ENCODE results near the gene CYP3A4.
"Not testable (repeated sequence)": the region's sequence is repeated elsewhere in the genome, so short reads cannot be mapped to it uniquely, and the experiment has no call there.

CYP3A4 gene

GRCh38 chr7:99766484-99767099, 17.4 kb downstream of the CYP3A4 start:
- DNase-seq (ENCODE audit: extremely low spot score, insufficient read length, low read depth) (no peak), FAIRE-seq (peak; percentile 9)

GRCh38 chr7:99764478-99764877, 19.5 kb downstream of the CYP3A4 start:
- FAIRE-seq (no peak), DNase-seq (ENCODE audit: extremely low spot score, insufficient read length, low read depth) (no peak)

GRCh38 chr7:99762680-99763327, 21.2 kb downstream of the CYP3A4 start:
- FAIRE-seq = no peak

DNA sequence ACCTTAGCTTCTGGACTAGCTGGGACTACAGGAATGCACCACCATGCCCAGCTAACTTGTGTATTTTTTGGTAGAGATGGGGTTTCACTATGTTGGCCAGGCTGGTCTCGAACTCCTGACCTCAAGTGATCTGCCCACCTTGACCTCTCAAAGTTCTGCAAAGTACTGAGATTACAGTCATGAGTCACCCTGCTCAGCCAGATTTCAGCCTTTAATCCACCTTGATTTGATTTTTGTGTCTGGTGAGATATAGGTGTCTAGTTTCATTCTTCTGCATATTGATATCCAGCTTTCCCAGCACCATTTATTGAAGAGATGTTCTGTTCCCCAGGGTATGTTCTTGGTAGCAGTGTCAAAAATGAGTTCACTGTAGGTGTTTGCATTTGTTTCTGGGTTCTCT, 28.9 kb downstream of the CYP3A4 start:
- no peak for DNase-seq (ENCODE audit: extremely low spot score, insufficient read length, low read depth)
- no peak for FAIRE-seq

More at GRCh38 chr7:99762680-99763327, 21.2 kb downstream of the CYP3A4 start:
- DNase-seq (ENCODE audit: extremely low spot score, insufficient read length, low read depth) = no peak

- DNase-seq (ENCODE audit: extremely low spot score, insufficient read length, low read depth) (no peak), FAIRE-seq (no peak)
These were observed 31.6 kb downstream of the CYP3A4 start for GRCh38 chr7:99752356-99752755.

- FAIRE-seq; DNase-seq (ENCODE audit: extremely low spot score, insufficient read length, low read depth): not testable (repeated sequence)
These were observed 32.5 kb downstream of the CYP3A4 start for GRCh38 chr7:99751322-99752052.

GRCh38 chr7:99748846-99749579, 35.0 kb downstream of the CYP3A4 start:
- no peak for FAIRE-seq
- no peak for DNase-seq (ENCODE audit: extremely low spot score, insufficient read length, low read depth)

DNA sequence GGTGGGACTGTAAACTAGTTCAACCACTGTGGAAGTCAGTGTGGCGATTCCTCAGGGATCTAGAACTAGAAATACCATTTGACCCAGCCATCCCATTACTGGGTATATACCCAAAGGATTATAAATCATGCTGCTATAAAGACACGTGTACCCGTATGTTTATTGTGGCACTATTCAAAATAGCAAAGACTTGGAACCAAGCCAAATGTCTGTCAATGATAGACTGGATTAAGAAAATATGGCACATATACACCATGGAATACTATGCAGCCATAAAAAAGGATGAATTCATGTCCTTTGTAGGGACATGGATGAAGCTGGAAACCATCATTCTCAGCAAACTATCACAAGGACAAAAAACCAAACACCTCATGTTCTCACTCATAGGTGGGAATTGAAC, 37.1 kb downstream of the CYP3A4 start:
- DNase-seq (ENCODE audit: extremely low spot score, insufficient read length, low read depth); FAIRE-seq: not testable (repeated sequence)

DNA sequence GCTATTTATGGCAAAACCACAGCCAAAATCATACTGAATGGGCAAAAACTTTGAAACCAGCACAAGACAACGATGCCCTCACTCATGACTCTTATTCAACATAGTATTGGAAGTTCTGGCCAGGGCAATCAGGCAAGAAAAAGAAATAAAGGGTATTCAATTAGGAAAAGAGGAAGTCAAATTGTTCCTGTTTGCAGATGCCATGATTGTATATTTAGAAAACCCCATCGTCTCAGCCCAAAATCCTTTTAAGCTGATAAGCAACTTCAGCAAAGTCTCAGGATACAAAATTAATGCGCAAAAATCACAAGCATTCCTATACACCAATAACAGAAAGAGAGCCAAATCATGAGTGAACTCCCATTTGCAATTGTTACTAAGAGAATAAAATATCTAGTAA, 38.6 kb downstream of the CYP3A4 start:
- not testable (repeated sequence) for FAIRE-seq; DNase-seq (ENCODE audit: extremely low spot score, insufficient read length, low read depth)

- DNase-seq (ENCODE audit: extremely low spot score, insufficient read length, low read depth) = no peak
These were observed 41.1 kb downstream of the CYP3A4 start for GRCh38 chr7:99742737-99743394.

DNA sequence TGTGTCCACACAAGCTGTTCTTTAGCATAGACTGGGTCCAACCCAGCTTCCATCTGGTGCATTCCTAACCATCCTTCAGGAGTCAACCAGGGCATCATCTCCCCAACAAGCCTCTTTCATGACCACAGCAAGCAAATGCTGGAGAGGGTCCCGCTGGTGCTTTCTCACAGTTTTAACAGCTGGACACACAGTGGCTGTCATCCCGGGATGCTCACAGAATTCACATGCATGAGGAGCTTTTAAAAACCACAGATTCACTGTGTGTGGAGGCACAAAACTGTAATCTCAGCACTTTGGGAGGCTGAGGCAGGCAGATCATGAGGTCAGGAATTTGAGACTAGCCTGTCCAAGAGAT, 42.6 kb downstream of the CYP3A4 start:
- no peak for DNase-seq (ENCODE audit: extremely low spot score, insufficient read length, low read depth)
- FAIRE-seq = no peak

More at GRCh38 chr7:99742737-99743394, 41.1 kb downstream of the CYP3A4 start:
- FAIRE-seq = no peak

GRCh38 chr7:99740573-99741440, 43.2 kb downstream of the CYP3A4 start:
- FAIRE-seq = no peak
- DNase-seq (ENCODE audit: extremely low spot score, insufficient read length, low read depth) = no peak

GRCh38 chr7:99739699-99740572, 44.0 kb downstream of the CYP3A4 start:
- FAIRE-seq = no peak
- no peak for DNase-seq (ENCODE audit: extremely low spot score, insufficient read length, low read depth)

DNA sequence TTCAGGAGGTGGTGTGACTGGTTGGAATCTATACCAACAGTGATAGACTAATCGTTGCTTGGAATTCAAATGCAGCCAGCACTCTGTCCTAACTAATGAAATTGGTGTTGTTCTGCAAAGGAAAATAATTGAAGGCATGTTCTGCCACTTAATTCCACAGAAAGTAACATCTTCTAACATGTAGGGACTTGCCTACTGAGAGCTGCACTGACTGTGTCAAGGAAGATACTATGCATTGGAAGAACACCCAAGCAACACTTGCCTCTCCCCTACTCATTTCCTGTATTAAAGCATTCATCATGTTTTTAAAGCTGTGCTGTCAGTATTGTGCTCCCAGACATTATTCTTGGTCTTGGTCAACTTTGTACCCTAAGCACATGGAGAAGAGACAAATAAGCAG, 46.3 kb downstream of the CYP3A4 start:
- no peak for DNase-seq (ENCODE audit: extremely low spot score, insufficient read length, low read depth)
- no peak for FAIRE-seq

GRCh38 chr7:99736667-99737066, 47.3 kb downstream of the CYP3A4 start:
- not testable (repeated sequence) for DNase-seq (ENCODE audit: extremely low spot score, insufficient read length, low read depth); FAIRE-seq

DNA sequence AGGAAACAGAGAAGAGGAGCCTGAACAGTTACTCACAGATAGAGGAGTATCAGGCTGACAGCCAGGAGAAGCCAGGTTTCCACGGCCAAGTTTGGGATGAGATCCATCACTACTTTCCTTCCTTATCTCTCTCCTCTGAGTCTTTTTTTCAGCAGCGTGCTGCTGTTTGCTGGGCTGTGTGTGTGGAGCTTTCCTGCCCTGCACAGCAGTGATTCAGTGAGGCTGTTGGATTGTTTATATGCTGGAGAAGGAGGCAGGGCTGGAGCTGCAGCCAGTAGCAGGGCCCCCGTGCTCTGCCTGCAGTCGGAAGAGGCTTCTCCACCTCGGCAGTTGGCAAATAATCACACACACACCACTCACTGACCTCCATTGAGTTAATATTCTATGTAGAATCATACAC, 49.0 kb downstream of the CYP3A4 start, which contains the start of gene CYP3A7:
TSS of gene CYP3A7 (minus strand) at position 210 of the 400 bp plus-strand sequence. CDS start at position 107, 103 bp downstream.
- no peak for DNase-seq (ENCODE audit: extremely low spot score, insufficient read length, low read depth)
- FAIRE-seq = no peak

DNA sequence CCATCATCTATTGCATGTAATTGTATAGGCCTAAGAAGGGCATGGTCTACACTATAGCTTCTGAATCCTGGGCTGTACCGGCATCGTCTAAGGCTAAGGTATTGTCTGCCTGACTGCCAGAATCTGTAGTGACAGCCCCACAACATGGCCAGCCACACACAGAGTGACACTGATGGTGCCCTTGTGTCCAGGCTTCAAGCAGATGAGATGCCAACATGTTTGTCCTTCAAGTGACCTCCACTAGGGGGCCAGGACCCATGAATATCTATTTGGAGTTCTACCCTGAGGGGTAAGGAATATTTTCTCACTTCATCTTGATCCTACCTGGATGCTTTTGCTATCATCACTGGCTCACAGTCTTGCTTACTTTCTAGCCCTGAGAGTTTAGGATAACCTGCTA, 50.5 kb downstream of the CYP3A4 start:
- DNase-seq (ENCODE audit: extremely low spot score, insufficient read length, low read depth) (peak; percentile 3), FAIRE-seq (no peak)

DNA sequence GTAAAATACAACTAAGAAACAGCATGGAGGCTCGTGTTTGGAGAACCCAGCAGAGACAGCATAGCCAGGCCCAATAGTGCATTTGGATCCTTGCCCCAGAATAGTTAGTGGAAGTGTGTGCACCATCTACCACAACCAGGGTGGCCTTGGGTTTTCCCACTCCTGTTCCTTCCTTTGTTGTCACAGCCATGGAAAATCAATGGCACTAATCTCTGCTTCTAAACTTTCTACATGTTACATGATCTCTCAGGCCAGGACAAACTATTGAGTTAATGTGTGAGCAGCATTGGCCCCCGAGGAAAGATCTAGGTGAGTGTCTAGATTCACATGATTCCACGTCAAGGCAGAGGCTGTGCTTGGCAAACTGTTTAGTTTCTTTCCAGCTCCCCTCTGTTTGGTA, 51.0 kb downstream of the CYP3A4 start:
- DNase-seq (ENCODE audit: extremely low spot score, insufficient read length, low read depth) (no peak), FAIRE-seq (no peak)
